Measurements from ENCODE around the gene MON2.

GRCh38 chr12:62603811-62604098 is 137.1 kb downstream of the MON2 start:
- TF ChIP-seq CTCF (conservative IDR thresholded peaks at IDR 0.05 in 1 of 2, IDR thresholded peaks at IDR 0.05 in 1 of 2; ENCODE audit: low read depth in 1 of 2, low read length in 2 of 2) (no peak), EZH2 (IDR thresholded peaks at IDR 0.05; ENCODE audit: low read length, missing control alignments) (no peak)
